UCSD-AML1 (cell line): ENCODE data around the gene GLYATL2.

Experiments
- DNase-seq: peaks from one replicate; lab custom pipeline; 2025; ENCODE audit not compliant: unreplicated experiment; lab: John Stamatoyannopoulos, UW

Gene GLYATL2

GRCh38 chr11:58844361-58845005 lies at the start of gene GLYATL2:
Gene GLYATL2, minus strand, starts transcription at chr11:58844704. Its CDS starts 5,092 bp downstream, at chr11:58839612.
- DNase-seq, result no peak

- DNase-seq, result no peak
Observed at GRCh38 chr11:58893899-58894298, 49.4 kb upstream of the GLYATL2 start.

GRCh38 chr11:58888579-58888978 lies 44.1 kb upstream of the GLYATL2 start:
- no peak for DNase-seq

- DNase-seq, result no peak
Observed at GRCh38 chr11:58887452-58887851, 42.9 kb upstream of the GLYATL2 start.

GRCh38 chr11:58880625-58881024 lies 36.1 kb upstream of the GLYATL2 start:
- no peak for DNase-seq

- no peak for DNase-seq
Observed at GRCh38 chr11:58880166-58880565, 35.7 kb upstream of the GLYATL2 start.

- DNase-seq, result no peak
Observed at GRCh38 chr11:58867556-58867955, 23.1 kb upstream of the GLYATL2 start.

- DNase-seq, result no peak
Observed at GRCh38 chr11:58866788-58867187, 22.3 kb upstream of the GLYATL2 start.

- no peak for DNase-seq
Observed at GRCh38 chr11:58864335-58864734, 19.8 kb upstream of the GLYATL2 start.

GRCh38 chr11:58863697-58864096 lies 19.2 kb upstream of the GLYATL2 start:
- no peak for DNase-seq

- DNase-seq, result no peak
Observed at GRCh38 chr11:58861533-58861932, 17.0 kb upstream of the GLYATL2 start.

- DNase-seq, result no peak
Observed at GRCh38 chr11:58856806-58857205, 12.3 kb upstream of the GLYATL2 start.

- no peak for DNase-seq
Observed at GRCh38 chr11:58845386-58845785, 882 bp upstream of the GLYATL2 start.

- DNase-seq, result no peak
Observed at GRCh38 chr11:58837707-58838388, 6.7 kb downstream of the GLYATL2 start.

GRCh38 chr11:58832056-58832645 lies 12.4 kb downstream of the GLYATL2 start:
- DNase-seq, result no peak

- DNase-seq, result no peak
Observed at GRCh38 chr11:58830673-58831301, 13.7 kb downstream of the GLYATL2 start.

- DNase-seq, result no peak
Observed at GRCh38 chr11:58829786-58830185, 14.7 kb downstream of the GLYATL2 start.

GRCh38 chr11:58813693-58814092 lies 30.8 kb downstream of the GLYATL2 start:
- no peak for DNase-seq

GRCh38 chr11:58811499-58811898 lies 33.0 kb downstream of the GLYATL2 start:
- DNase-seq, result no peak

- no peak for DNase-seq
Observed at GRCh38 chr11:58807343-58807742, 37.2 kb downstream of the GLYATL2 start.

GRCh38 chr11:58805065-58805464 lies 39.4 kb downstream of the GLYATL2 start:
- no peak for DNase-seq

- DNase-seq, result no peak
Observed at GRCh38 chr11:58801974-58802545, 42.4 kb downstream of the GLYATL2 start.
